ENCODE results near the gene CD82. TPM values are rescaled to one million over a fixed set of nuclear protein-coding genes. Genes with fewer than 3 reads are reported as not detected.
A peak's percentile ranks its signal among the peaks of the same experiment; 100 is the strongest.

Gene CD82
- polyA plus RNA-seq, 1 donor (not counting 4 experiments of a cell fraction or from before 2014, with no cell fraction given): 118 TPM

GRCh38 chr11:44564166-44564565, 1.3 kb upstream of the CD82 start:
- Histone ChIP-seq H3K4me1 (ENCODE audit: control insufficient read depth, extremely low read depth, insufficient read depth, low read length) (peaks cover 80% of the 10 kb centered on the region), H3K4me3 (ENCODE audit: control insufficient read depth in 2 of 3, extremely low read depth in 1 of 3, insufficient read depth in 2 of 3, low read depth in 1 of 3, low read length in 3 of 3) (peak overlapping the region in 1 of 3 experiments; percentile 0), H3K27me3 (ENCODE audit: control insufficient read depth, extremely low read depth, insufficient read depth, low read length) (no peaks in the 10 kb centered on the region), H3K4me2 (ENCODE audit: control insufficient read depth, extremely low read depth, insufficient read depth, low read depth, low read length) (peak overlapping the region; percentile 92), H3K27ac (ENCODE audit: control insufficient read depth, insufficient read depth, low read length) (peak overlapping the region; percentile 99), H3K9me3 (ENCODE audit: control insufficient read depth, low read depth, low read length) (no peaks in the 10 kb centered on the region), H3K9ac (ENCODE audit: control insufficient read depth, extremely low read depth, insufficient read depth, low read length) (peak overlapping the region; percentile 92), H4K20me1 (ENCODE audit: control insufficient read depth, extremely low read depth, insufficient read depth, low read length) (no peaks in the 10 kb centered on the region), H3K36me3 (ENCODE audit: control insufficient read depth in 2 of 2, extremely low read depth in 1 of 2, insufficient read depth in 2 of 2, low read length in 2 of 2) (peaks cover 0 to 1% of the 10 kb centered on the region in 2 experiments), H2AFZ (ENCODE audit: control insufficient read depth, low read length) (no peak overlapping the region), H3K79me2 (ENCODE audit: control insufficient read depth, insufficient read depth, low read length) (peaks cover 32% of the 10 kb centered on the region), H3K9me1 (ENCODE audit: control insufficient read depth, extremely low read depth, insufficient read depth, low read length) (peaks cover 4% of the 10 kb centered on the region)
- TF ChIP-seq CTCF (optimal IDR thresholded peaks at IDR 0.05 in 1 of 3, IDR thresholded peaks at IDR 0.05 in 1 of 3, conservative IDR thresholded peaks at IDR 0.05 in 1 of 3; ENCODE audit: extremely low read depth in 1 of 3, insufficient read depth in 2 of 3, low read length in 3 of 3) (no peak), EZH2 (IDR thresholded peaks at IDR 0.05; ENCODE audit: low read length) (no peak)
- DNase-seq (ENCODE audit: low read depth, low spot score) (no peak), FAIRE-seq (no peak)
- dilution Hi-C loops (cut with MboI; ENCODE audit: extremely low pct_ligation_motif_present, low sequenced_read_pairs): no loop called here

- H3K36me3 ChIP-seq (ENCODE audit: control insufficient read depth in 2 of 2, extremely low read depth in 1 of 2, insufficient read depth in 2 of 2, low read length in 2 of 2): peaks cover under 1 to 1% of the 10 kb centered on the region in 2 experiments
- peak; percentile 84 for DNase-seq (ENCODE audit: low read depth, low spot score)
Observed at GRCh38 chr11:44564670-44565210, 723 bp upstream of the CD82 start.

More at GRCh38 chr11:44564670-44565210, 723 bp upstream of the CD82 start:
- TF ChIP-seq CTCF (optimal IDR thresholded peaks at IDR 0.05 in 1 of 3, IDR thresholded peaks at IDR 0.05 in 1 of 3, conservative IDR thresholded peaks at IDR 0.05 in 1 of 3; ENCODE audit: extremely low read depth in 1 of 3, insufficient read depth in 2 of 3, low read length in 3 of 3) (no peak), EZH2 (IDR thresholded peaks at IDR 0.05; ENCODE audit: low read length) (no peak)
- dilution Hi-C loops (cut with MboI; ENCODE audit: extremely low pct_ligation_motif_present, low sequenced_read_pairs): no loop called here
- no peaks in the 10 kb centered on the region for H3K27me3 ChIP-seq (ENCODE audit: control insufficient read depth, extremely low read depth, insufficient read depth, low read length)
- no peaks in the 10 kb centered on the region for H4K20me1 ChIP-seq (ENCODE audit: control insufficient read depth, extremely low read depth, insufficient read depth, low read length)
- H3K4me3 ChIP-seq (ENCODE audit: control insufficient read depth in 2 of 3, extremely low read depth in 1 of 3, insufficient read depth in 2 of 3, low read depth in 1 of 3, low read length in 3 of 3): peak overlapping the region; percentile 29 to 68 (median 64)
- peak; percentile 92 for FAIRE-seq
- H3K9me3 ChIP-seq (ENCODE audit: control insufficient read depth, low read depth, low read length): no peaks in the 10 kb centered on the region
- peak overlapping the region; percentile 92 for H3K9ac ChIP-seq (ENCODE audit: control insufficient read depth, extremely low read depth, insufficient read depth, low read length)
- peaks cover 36% of the 10 kb centered on the region for H3K79me2 ChIP-seq (ENCODE audit: control insufficient read depth, insufficient read depth, low read length)
- peak overlapping the region; percentile 42 for H2AFZ ChIP-seq (ENCODE audit: control insufficient read depth, low read length)
- peaks cover 80% of the 10 kb centered on the region for H3K4me1 ChIP-seq (ENCODE audit: control insufficient read depth, extremely low read depth, insufficient read depth, low read length)
- peaks cover 4% of the 10 kb centered on the region for H3K9me1 ChIP-seq (ENCODE audit: control insufficient read depth, extremely low read depth, insufficient read depth, low read length)
- H3K27ac ChIP-seq (ENCODE audit: control insufficient read depth, insufficient read depth, low read length): peak overlapping the region; percentile 99
- H3K4me2 ChIP-seq (ENCODE audit: control insufficient read depth, extremely low read depth, insufficient read depth, low read depth, low read length): peak overlapping the region; percentile 92
